ENCODE data around the gene OTC. TPM values are rescaled to one million over a fixed set of nuclear protein-coding genes. Genes with fewer than 3 reads are reported as not detected.

The OTC gene
- not detected for total RNA-seq
- long read RNA-seq: 0 reads

GRCh38 chrX:38352362-38352761, at the start of gene OTC:
TSS of gene OTC (plus strand) at chrX:38352604. CDS start at chrX:38352697, 93 bp downstream.
- no peak for ATAC-seq
- DNase-seq: no peak
- intact Hi-C loops (cut with micrococcal nuclease): no loop called here

- intact Hi-C loops (cut with micrococcal nuclease): no loop called here
- no peak for DNase-seq
Observed at GRCh38 chrX:38304010-38304409, 48.4 kb upstream of the OTC start.

GRCh38 chrX:38305971-38306370, 46.4 kb upstream of the OTC start:
- ATAC-seq (peak; percentile 43), DNase-seq (no peak)
- intact Hi-C loops (cut with micrococcal nuclease): no loop called here

More at GRCh38 chrX:38304010-38304409, 48.4 kb upstream of the OTC start:
- no peak for ATAC-seq

- DNase-seq: no peak
- no peak for ATAC-seq
- intact Hi-C loops (cut with micrococcal nuclease): no loop called here
Observed at GRCh38 chrX:38311743-38312142, 40.7 kb upstream of the OTC start.

- DNase-seq (no peak), ATAC-seq (no peak)
- intact Hi-C loops (cut with micrococcal nuclease): no loop called here
Observed at GRCh38 chrX:38312436-38312835, 40.0 kb upstream of the OTC start.

GRCh38 chrX:38313190-38313589, 39.2 kb upstream of the OTC start:
- ATAC-seq (no peak), DNase-seq (no peak)
- intact Hi-C loops (cut with micrococcal nuclease): no loop called here

- ATAC-seq: no peak
- intact Hi-C loops (cut with micrococcal nuclease): no loop called here
- DNase-seq: no peak
Observed at GRCh38 chrX:38315186-38315585, 37.2 kb upstream of the OTC start.

GRCh38 chrX:38318196-38318595, 34.2 kb upstream of the OTC start:
- no peak for ATAC-seq
- no peak for DNase-seq
- intact Hi-C loops (cut with micrococcal nuclease): no loop called here

GRCh38 chrX:38318606-38319005, 33.8 kb upstream of the OTC start:
- no peak for ATAC-seq

GRCh38 chrX:38320819-38321218, 31.6 kb upstream of the OTC start:
- no peak for ATAC-seq
- intact Hi-C loops (cut with micrococcal nuclease): no loop called here

More at GRCh38 chrX:38318606-38319005, 33.8 kb upstream of the OTC start:
- intact Hi-C loops (cut with micrococcal nuclease): no loop called here
- no peak for DNase-seq

GRCh38 chrX:38326086-38326485, 26.3 kb upstream of the OTC start:
- intact Hi-C loops (cut with micrococcal nuclease): no loop called here

More at GRCh38 chrX:38320819-38321218, 31.6 kb upstream of the OTC start:
- DNase-seq: no peak

GRCh38 chrX:38327007-38327774, 25.2 kb upstream of the OTC start, which contains the start of gene RPGR:
TSS of gene RPGR (minus strand) at chrX:38327509. CDS start at chrX:38327367, 142 bp downstream.
- DNase-seq: peak; percentile 95
- intact Hi-C loops (cut with micrococcal nuclease): no loop called here
- peak; percentile 99 for ATAC-seq

More at GRCh38 chrX:38326086-38326485, 26.3 kb upstream of the OTC start:
- DNase-seq (no peak), ATAC-seq (no peak)

- DNase-seq (no peak), ATAC-seq (no peak)
- intact Hi-C loops (cut with micrococcal nuclease): no loop called here
Observed at GRCh38 chrX:38327775-38328081, 24.7 kb upstream of the OTC start.

- DNase-seq (no peak), ATAC-seq (no peak)
- intact Hi-C loops (cut with micrococcal nuclease): no loop called here
Observed at GRCh38 chrX:38332505-38332904, 19.9 kb upstream of the OTC start.

- DNase-seq: no peak
- ATAC-seq: no peak
- intact Hi-C loops (cut with micrococcal nuclease): no loop called here
Observed at GRCh38 chrX:38335382-38335781, 17.0 kb upstream of the OTC start.

- DNase-seq: no peak
- ATAC-seq: no peak
- intact Hi-C loops (cut with micrococcal nuclease): no loop called here
Observed at GRCh38 chrX:38336538-38337240, 15.7 kb upstream of the OTC start.

- DNase-seq: no peak
- ATAC-seq: no peak
- intact Hi-C loops (cut with micrococcal nuclease): no loop called here
Observed at GRCh38 chrX:38341442-38341841, 11.0 kb upstream of the OTC start.

- DNase-seq (no peak), ATAC-seq (no peak)
- intact Hi-C loops (cut with micrococcal nuclease): no loop called here
Observed at GRCh38 chrX:38342853-38343778, 9.3 kb upstream of the OTC start.

GRCh38 chrX:38346150-38346549, 6.3 kb upstream of the OTC start:
- DNase-seq: no peak
- intact Hi-C loops (cut with micrococcal nuclease): no loop called here
- ATAC-seq: no peak

GRCh38 chrX:38347136-38347535, 5.3 kb upstream of the OTC start:
- DNase-seq (no peak), ATAC-seq (peak; percentile 54)
- intact Hi-C loops (cut with micrococcal nuclease): no loop called here

All from left ventricle myocardium superior (tissue), 1 donor.